ENCODE measurements around the gene RFWD3. TPM values are rescaled to one million over a fixed set of nuclear protein-coding genes. Genes with fewer than 3 reads are reported as not detected.
A peak's percentile ranks its signal among the peaks of the same experiment; 100 is the strongest.

The RFWD3 gene
- total and polyA plus RNA-seq, 2 of the 4 experiments (the other 2 are of a cell fraction): 16.7 to 27.6 TPM

DNA sequence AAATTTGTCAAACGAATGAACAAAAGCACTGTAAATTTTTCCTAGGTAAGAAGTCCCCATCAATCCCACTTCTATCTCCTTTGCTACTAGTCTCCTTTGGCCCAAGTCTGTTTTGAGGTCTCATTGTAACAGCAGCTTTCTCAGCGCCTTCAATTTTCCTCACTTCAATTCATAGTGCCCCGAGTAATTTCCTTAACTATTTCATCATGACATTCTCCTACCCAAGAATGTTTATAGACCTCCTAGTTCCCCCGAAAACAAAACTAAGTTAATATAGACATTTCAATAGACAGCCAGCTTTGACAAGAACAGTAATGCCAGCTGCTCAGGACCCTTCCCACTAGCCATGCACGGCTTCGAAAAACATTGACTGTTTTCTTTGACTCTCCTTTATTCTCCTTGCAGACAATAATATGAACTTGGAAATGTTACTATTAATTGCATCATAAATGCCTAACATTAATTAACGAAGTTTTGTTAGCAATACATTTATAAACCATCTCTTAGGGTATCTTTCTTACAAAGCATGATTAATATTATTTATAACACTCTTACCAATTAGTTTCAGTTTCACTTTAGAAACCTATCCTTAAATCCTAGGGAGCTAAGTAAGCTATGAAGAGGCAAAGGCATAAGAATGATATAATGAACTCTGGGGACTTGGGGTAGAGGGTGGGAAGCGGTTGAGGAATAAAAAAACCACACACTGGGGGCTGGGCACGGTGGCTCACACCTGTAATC is 82.6 kb downstream of the RFWD3 start:
- Histone ChIP-seq H3K18ac (ENCODE audit: low read depth, low read length) (no peak overlapping the region), H3K36me3 (ENCODE audit: control insufficient read depth, insufficient read depth, low read length) (no peaks in the 10 kb centered on the region), H3K4me3 (ENCODE audit: insufficient read depth, low read depth, low read length) (no peak overlapping the region), H3K27me3 (ENCODE audit: control insufficient read depth, insufficient read depth, low read length) (no peaks in the 10 kb centered on the region), H2BK120ac (ENCODE audit: low read depth, low read length) (0 out of 2 replicates have a peak overlapping the region, but pooled peaks have one; percentile 19), H3K56ac (ENCODE audit: extremely low read depth, insufficient read depth, low read length) (no peak overlapping the region), H2BK20ac (ENCODE audit: low read depth, low read length) (no peak overlapping the region), H2BK5ac (ENCODE audit: low read depth, low read length, poor library complexity, severe bottlenecking) (no peak overlapping the region), H3K9me1 (ENCODE audit: insufficient read depth, low read length) (peaks cover 11% of the 10 kb centered on the region; the same call in 1 of the 2 replicates), H3K14ac (replicated peaks; ENCODE audit: low read depth, low read length) (peak overlapping the region; percentile 19; the same call in 1 of the 2 replicates), H3K23ac (ENCODE audit: low read depth, low read length) (0 out of 2 replicates have a peak overlapping the region, but pooled peaks have one; percentile 59), H3K4me2 (ENCODE audit: low read depth, low read length) (peak overlapping the region; percentile 72), H4K20me1 (ENCODE audit: insufficient read depth, low read length) (peaks cover 55% of the 10 kb centered on the region), H4K8ac (ENCODE audit: low read depth in 2 of 2, low read length in 2 of 2) (peak overlapping the region in 1 of 2 experiments; percentile 62; a peak in 1 of 4 replicates), H2AFZ (replicated peaks; ENCODE audit: low read length, poor library complexity) (no peak overlapping the region), H3K79me1 (ENCODE audit: low read depth in 1 of 2, low read length in 2 of 2) (peaks cover 23 to 62% of the 10 kb centered on the region in 2 experiments), H3K4me1 (ENCODE audit: control insufficient read depth, insufficient read depth, low read length) (peaks cover 5% of the 10 kb centered on the region), H3K9me3 (ENCODE audit: control insufficient read depth, insufficient read depth, low read length) (no peaks in the 10 kb centered on the region), H2AK9ac (replicated peaks; ENCODE audit: low read depth, low read length, poor library complexity) (no peak overlapping the region), H2AK5ac (ENCODE audit: low read depth, low read length) (no peak overlapping the region), H4K91ac (ENCODE audit: insufficient read depth, low read depth, low read length) (peak overlapping the region; percentile 51; the same call in 1 of the 2 replicates), H4K5ac (ENCODE audit: low read depth, low read length) (no peak overlapping the region), H3K4ac (ENCODE audit: low read depth, low read length) (no peak overlapping the region), H3K9ac (ENCODE audit: low read depth, low read length) (no peak overlapping the region), H2BK15ac (ENCODE audit: low read depth, low read length) (no peak overlapping the region), H3K27ac (ENCODE audit: insufficient read depth, low read length) (no peak overlapping the region)
- no peak for TF ChIP-seq CEBPB (IDR thresholded peaks at IDR 0.05; ENCODE audit: low read depth, low read length)
- no peak for TF ChIP-seq FOS (IDR thresholded peaks at IDR 0.05; ENCODE audit: low read depth, low read length)
- TF ChIP-seq RAD21 (IDR thresholded peaks at IDR 0.05; ENCODE audit: low read length): no peak
- TF ChIP-seq, protein P1, sequence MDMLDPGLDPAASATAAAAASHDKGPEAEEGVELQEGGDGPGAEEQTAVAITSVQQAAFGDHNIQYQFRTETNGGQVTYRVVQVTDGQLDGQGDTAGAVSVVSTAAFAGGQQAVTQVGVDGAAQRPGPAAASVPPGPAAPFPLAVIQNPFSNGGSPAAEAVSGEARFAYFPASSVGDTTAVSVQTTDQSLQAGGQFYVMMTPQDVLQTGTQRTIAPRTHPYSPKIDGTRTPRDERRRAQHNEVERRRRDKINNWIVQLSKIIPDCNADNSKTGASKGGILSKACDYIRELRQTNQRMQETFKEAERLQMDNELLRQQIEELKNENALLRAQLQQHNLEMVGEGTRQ (IDR thresholded peaks at IDR 0.05; ENCODE audit: low read depth, low read length): no peak
- TF ChIP-seq NFE2L2 (IDR thresholded peaks at IDR 0.05; ENCODE audit: low read depth, low read length): no peak
- no peak for TF ChIP-seq POLR2A (IDR thresholded peaks at IDR 0.05; ENCODE audit: low read depth, low read length)
- no peak for TF ChIP-seq MAZ (IDR thresholded peaks at IDR 0.05; ENCODE audit: borderline replicate concordance, low read depth, low read length)
- TF ChIP-seq MAFK (IDR thresholded peaks at IDR 0.05; ENCODE audit: low read depth, low read length): no peak
- no peak for ATAC-seq (ENCODE audit: low read depth)
- dilution Hi-C loops (cut with HindIII; ENCODE audit: low sequenced_read_pairs, unreplicated experiment): no loop called here
- in situ Hi-C loops (cut with MboI; ENCODE audit: low sequenced_read_pairs): no loop called here
- ChIA-PET POLR2A (ENCODE audit: unreplicated experiment) (no interaction called here), CTCF (no interaction called here)
- BruUV-seq (replicated peaks): no TSS peak
- intact Hi-C loops (cut with micrococcal nuclease): no loop called here
- DNase-seq: no peak
- whole genome bisulfite sequencing, 2 experiments (ENCODE audit: extremely low coverage in 2 of 2, insufficient read length in 1 of 2): 94% methylated on average over 3 of the region's 9 CpGs; no CpG with 5 or more reads in 1 of the 2 experiments

Measured in IMR-90 (cell line).